SK-N-SH (cell line): ENCODE results near the gene LRRTM2. TPM values are rescaled to one million over a fixed set of nuclear protein-coding genes. Genes with fewer than 3 reads are reported as not detected.

Experiments
- CTCF ChIA-PET: fragments of 300-600, 350-600 bp; formaldehyde crosslinking; extraction: SDS; loops from one replicate; lab custom pipeline; 2021; lab: Yijun Ruan, JAX
- POLR2A ChIA-PET: fragments of 350-600 bp; sonication (Branson Sonifier 250); formaldehyde crosslinking; extraction: SDS; loops from one replicate; lab custom pipeline; 2020; ENCODE audit warnings: antibody characterized with exemption, inconsistent platforms; lab: Yijun Ruan, JAX
- DNase-seq: peaks from one replicate; pipeline ENCODE4 v3.0.0; 2012
- H2AFZ ChIP-seq: fragments of 200-600 bp; sonication (generic); 2 replicates; pipeline ENCODE4 v1.8.1; 2016; ENCODE audit warnings: antibody characterized with exemption, mild to moderate bottlenecking, low read depth
- H3F3A ChIP-seq: fragments of 200-600 bp; sonication (generic); replicated peaks from 2 replicates; pipeline ENCODE3; 2016; ENCODE audit warnings: antibody characterized with exemption, mild to moderate bottlenecking; ENCODE audit not compliant: insufficient read depth
- H3K27ac ChIP-seq, 2 experiments: fragments of 200-500 bp in 1 of 2; fragments of 200-600 bp in 1 of 2; sonication (Bioruptor generic) in 1 of 2; sonication (generic), shearing (Covaris generic) in 1 of 2; 2 replicates each; pipeline versions ENCODE4 v1.5.1 to v1.6.1; 2014 to 2016; ENCODE audit warnings: low read depth in 2 of 2, inconsistent platforms in 1 of 2, low read length in 1 of 2, mild to moderate bottlenecking in 1 of 2, mixed read lengths in 1 of 2
- H3K27me3 ChIP-seq: fragments of 200-600 bp; sonication (generic), shearing (Covaris generic); 2 replicates; pipeline ENCODE4 v1.6.1; 2016; ENCODE audit warnings: mixed run types; ENCODE audit not compliant: insufficient read depth
- H3K36me3 ChIP-seq, 2 experiments: fragments of 200-500 bp in 1 of 2; fragments of 200-600 bp in 1 of 2; sonication (Bioruptor generic) in 1 of 2; sonication (generic) in 1 of 2; replicated peaks in 1 of 2; 2 replicates each; pipeline versions ENCODE3 to v1.5.1; 2014 to 2016; ENCODE audit warnings: low read length in 1 of 2, mild to moderate bottlenecking in 1 of 2; ENCODE audit not compliant: insufficient read depth in 2 of 2, control insufficient read depth in 1 of 2
- H3K4me1 ChIP-seq, 2 experiments: fragments of 200-500 bp in 1 of 2; fragments of 200-600 bp in 1 of 2; sonication (Bioruptor generic) in 1 of 2; sonication (generic), shearing (Covaris generic) in 1 of 2; 2 replicates each; pipeline versions ENCODE4 v1.5.1 to v1.6.1; 2014 to 2016; ENCODE audit warnings: low read depth in 1 of 2, low read length in 1 of 2, mixed run types in 1 of 2; ENCODE audit not compliant: insufficient read depth in 2 of 2, control insufficient read depth in 1 of 2
- H3K4me2 ChIP-seq: fragments of 200-600 bp; sonication (generic), shearing (Covaris generic); 2 replicates; pipeline ENCODE4 v1.6.1; 2017; ENCODE audit warnings: mixed run types
- H3K4me3 ChIP-seq, 2 experiments: fragments of 200-500 bp in 1 of 2; fragments of 200-600 bp in 1 of 2; sonication (Bioruptor generic) in 1 of 2; sonication (generic), shearing (Covaris generic) in 1 of 2; 2 replicates each; pipeline versions ENCODE4 v1.5.1 to v1.8.1; 2014 to 2016; ENCODE audit warnings: low read depth in 2 of 2, inconsistent platforms in 1 of 2, low read length in 1 of 2, mild to moderate bottlenecking in 1 of 2, mixed read lengths in 1 of 2, moderate library complexity in 1 of 2
- H3K79me2 ChIP-seq: fragments of 200-600 bp; sonication (generic); 2 replicates; pipeline ENCODE4 v1.8.1; 2017; ENCODE audit warnings: mild to moderate bottlenecking; ENCODE audit not compliant: insufficient read depth
- H3K9ac ChIP-seq: fragments of 200-600 bp; sonication (generic); 2 replicates; pipeline ENCODE4 v1.6.1; 2017; ENCODE audit warnings: mixed run types
- H3K9me2 ChIP-seq: fragments of 200-600 bp; sonication (generic); 2 replicates; pipeline ENCODE4 v1.6.1; 2017; ENCODE audit warnings: mixed run types
- H3K9me3 ChIP-seq: fragments of 200-600 bp; sonication (generic); 2 replicates; pipeline ENCODE4 v1.6.1; 2017; ENCODE audit warnings: mixed run types, mild to moderate bottlenecking, moderate library complexity
- H4K20me1 ChIP-seq: fragments of 200-600 bp; sonication (generic); 2 replicates; pipeline ENCODE4 v1.6.1; 2017; ENCODE audit warnings: mild to moderate bottlenecking, mixed run types; ENCODE audit not compliant: insufficient read depth
- EP300 ChIP-seq, 2 experiments: IDR thresholded peaks; 2 replicates each; pipeline versions ENCODE4 v1.4.0 to v1.6.1; 2012; ENCODE audit warnings: borderline replicate concordance in 1 of 2, low read depth in 1 of 2, low read length in 1 of 2
- EZH2phosphoT487 ChIP-seq: fragments of 200-600 bp; sonication (generic); IDR thresholded peaks from 2 replicates; pipeline ENCODE4 v1.6.1; 2017; ENCODE audit warnings: low read depth, mixed run types, mild to moderate bottlenecking, antibody characterized with exemption, moderate library complexity, borderline replicate concordance
- FOSL2 ChIP-seq: IDR thresholded peaks from 2 replicates; pipeline ENCODE4 v1.4.0; 2012; ENCODE audit warnings: low read depth, mild to moderate bottlenecking, moderate library complexity, borderline replicate concordance
- FOXJ3 ChIP-seq: sonication (generic); formaldehyde crosslinking; IDR thresholded peaks from 2 replicates; pipeline ENCODE4 v1.5.1; 2020; ENCODE audit warnings: mild to moderate bottlenecking, missing genetic modification reagents
- GABPA ChIP-seq: IDR thresholded peaks from 2 replicates; pipeline ENCODE4 v1.4.0; 2012; ENCODE audit warnings: low read depth, mild to moderate bottlenecking
- GATA2 ChIP-seq: sonication (generic); formaldehyde crosslinking; IDR thresholded peaks from 2 replicates; pipeline ENCODE4 v1.5.0; 2020; ENCODE audit warnings: mild to moderate bottlenecking, missing genetic modification reagents
- JUND ChIP-seq: IDR thresholded peaks from 2 replicates; pipeline ENCODE4 v1.4.0; 2012
- PBX3 ChIP-seq: IDR thresholded peaks from 2 replicates; pipeline ENCODE4; 2012
- POLR2AphosphoS5 ChIP-seq: IDR thresholded peaks from 2 replicates; pipeline ENCODE4 v1.6.1; 2012; ENCODE audit warnings: low read depth, low read length
- RAD21 ChIP-seq: IDR thresholded peaks from 2 replicates; pipeline ENCODE4 v1.6.1; 2012; ENCODE audit warnings: mild to moderate bottlenecking, low read length
- RCOR1 ChIP-seq: fragments of 150-350 bp; IDR thresholded peaks from 2 replicates; pipeline ENCODE4 v1.6.1; 2017; ENCODE audit warnings: antibody characterized with exemption, low read length
- RXRA ChIP-seq: IDR thresholded peaks from 2 replicates; pipeline ENCODE4 v1.4.0; 2012; ENCODE audit warnings: low read depth, mild to moderate bottlenecking, borderline replicate concordance
- SIN3A ChIP-seq: IDR thresholded peaks from 2 replicates; pipeline ENCODE4 v1.6.1; 2012; ENCODE audit warnings: low read depth, mild to moderate bottlenecking, low read length, moderate library complexity, borderline replicate concordance
- TAF1 ChIP-seq: IDR thresholded peaks from 2 replicates; pipeline ENCODE4 v1.6.1; 2012; ENCODE audit warnings: low read depth, mild to moderate bottlenecking, low read length, moderate library complexity, borderline replicate concordance
- TCF12 ChIP-seq: IDR thresholded peaks from 2 replicates; pipeline ENCODE4 v1.4.0; 2012
- USF2 ChIP-seq: fragments of 150-350 bp; IDR thresholded peaks from 2 replicates; pipeline ENCODE4 v1.6.1; 2017; ENCODE audit warnings: antibody characterized with exemption, low read length, low read depth, borderline replicate concordance
- YY1 ChIP-seq: IDR thresholded peaks from 2 replicates; pipeline ENCODE4 v1.4.0; 2012; ENCODE audit warnings: low read depth, mild to moderate bottlenecking
- WGBS: methylation state at CpG from one replicate; pipeline ENCODE4 v1.1.6; 2017; ENCODE audit warnings: low lambda C conversion rate; 5-methylcytosine and 5-hydroxymethylcytosine counted together
- polyA plus RNA-seq, 3 experiments: library from polyadenylated mRNA; depleted of rRNA; stranded (reverse); fragments of >200 nt; gene quantifications; 2 replicates each; pipeline ENCODE4 v1.2.3, GENCODE V29; 2012
- TF ChIP-seq, protein P1 (sequence below): fragments of 200-600 bp; sonication (generic); IDR thresholded peaks from 2 replicates; pipeline ENCODE4 v1.6.1; 2017; ENCODE audit warnings: antibody characterized with exemption, mild to moderate bottlenecking, moderate library complexity
- TF ChIP-seq, protein P2 (sequence below): fragments of 150-350 bp; IDR thresholded peaks from 2 replicates; pipeline ENCODE4 v1.6.1; 2016; ENCODE audit warnings: mild to moderate bottlenecking, low read depth, low read length
- TF ChIP-seq, protein P3 (sequence below): IDR thresholded peaks from 2 replicates; pipeline ENCODE4 v1.4.0; 2012; ENCODE audit warnings: low read depth

The LRRTM2 gene
- polyA plus RNA-seq, 1 of the 3 experiments (the other 2 are of a cell fraction) = 0.38 TPM

DNA sequence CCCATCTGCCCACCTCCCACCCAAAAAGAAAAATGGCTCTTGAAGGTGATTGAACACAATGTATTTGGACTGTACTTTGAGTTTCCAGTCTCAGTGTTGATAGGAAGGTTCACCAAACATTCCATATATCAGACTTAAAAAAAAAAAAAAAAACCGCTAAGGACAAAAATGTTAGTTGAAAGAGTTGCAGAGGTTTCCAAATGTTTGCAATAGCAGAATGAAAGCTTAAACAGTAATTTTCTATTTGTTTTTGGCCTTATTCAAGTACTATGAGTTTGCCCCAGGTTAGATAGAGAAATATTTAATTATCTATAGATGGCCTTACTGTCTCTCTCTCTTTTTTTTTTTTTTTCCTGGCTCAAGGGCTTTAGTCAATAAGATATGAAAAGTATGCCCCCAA, 6.1 kb downstream of the LRRTM2 start (continued):
- TF ChIP-seq, protein P1, sequence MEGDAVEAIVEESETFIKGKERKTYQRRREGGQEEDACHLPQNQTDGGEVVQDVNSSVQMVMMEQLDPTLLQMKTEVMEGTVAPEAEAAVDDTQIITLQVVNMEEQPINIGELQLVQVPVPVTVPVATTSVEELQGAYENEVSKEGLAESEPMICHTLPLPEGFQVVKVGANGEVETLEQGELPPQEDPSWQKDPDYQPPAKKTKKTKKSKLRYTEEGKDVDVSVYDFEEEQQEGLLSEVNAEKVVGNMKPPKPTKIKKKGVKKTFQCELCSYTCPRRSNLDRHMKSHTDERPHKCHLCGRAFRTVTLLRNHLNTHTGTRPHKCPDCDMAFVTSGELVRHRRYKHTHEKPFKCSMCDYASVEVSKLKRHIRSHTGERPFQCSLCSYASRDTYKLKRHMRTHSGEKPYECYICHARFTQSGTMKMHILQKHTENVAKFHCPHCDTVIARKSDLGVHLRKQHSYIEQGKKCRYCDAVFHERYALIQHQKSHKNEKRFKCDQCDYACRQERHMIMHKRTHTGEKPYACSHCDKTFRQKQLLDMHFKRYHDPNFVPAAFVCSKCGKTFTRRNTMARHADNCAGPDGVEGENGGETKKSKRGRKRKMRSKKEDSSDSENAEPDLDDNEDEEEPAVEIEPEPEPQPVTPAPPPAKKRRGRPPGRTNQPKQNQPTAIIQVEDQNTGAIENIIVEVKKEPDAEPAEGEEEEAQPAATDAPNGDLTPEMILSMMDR = no peak
- TF ChIP-seq JUND = no peak
- TF ChIP-seq, protein P2, sequence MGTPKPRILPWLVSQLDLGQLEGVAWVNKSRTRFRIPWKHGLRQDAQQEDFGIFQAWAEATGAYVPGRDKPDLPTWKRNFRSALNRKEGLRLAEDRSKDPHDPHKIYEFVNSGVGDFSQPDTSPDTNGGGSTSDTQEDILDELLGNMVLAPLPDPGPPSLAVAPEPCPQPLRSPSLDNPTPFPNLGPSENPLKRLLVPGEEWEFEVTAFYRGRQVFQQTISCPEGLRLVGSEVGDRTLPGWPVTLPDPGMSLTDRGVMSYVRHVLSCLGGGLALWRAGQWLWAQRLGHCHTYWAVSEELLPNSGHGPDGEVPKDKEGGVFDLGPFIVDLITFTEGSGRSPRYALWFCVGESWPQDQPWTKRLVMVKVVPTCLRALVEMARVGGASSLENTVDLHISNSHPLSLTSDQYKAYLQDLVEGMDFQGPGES = no peak
- TF ChIP-seq, protein P3, sequence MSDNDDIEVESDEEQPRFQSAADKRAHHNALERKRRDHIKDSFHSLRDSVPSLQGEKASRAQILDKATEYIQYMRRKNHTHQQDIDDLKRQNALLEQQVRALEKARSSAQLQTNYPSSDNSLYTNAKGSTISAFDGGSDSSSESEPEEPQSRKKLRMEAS = no peak
- no peak for TF ChIP-seq GABPA
- no peak for TF ChIP-seq FOSL2
- no peak for TF ChIP-seq TAF1

DNA sequence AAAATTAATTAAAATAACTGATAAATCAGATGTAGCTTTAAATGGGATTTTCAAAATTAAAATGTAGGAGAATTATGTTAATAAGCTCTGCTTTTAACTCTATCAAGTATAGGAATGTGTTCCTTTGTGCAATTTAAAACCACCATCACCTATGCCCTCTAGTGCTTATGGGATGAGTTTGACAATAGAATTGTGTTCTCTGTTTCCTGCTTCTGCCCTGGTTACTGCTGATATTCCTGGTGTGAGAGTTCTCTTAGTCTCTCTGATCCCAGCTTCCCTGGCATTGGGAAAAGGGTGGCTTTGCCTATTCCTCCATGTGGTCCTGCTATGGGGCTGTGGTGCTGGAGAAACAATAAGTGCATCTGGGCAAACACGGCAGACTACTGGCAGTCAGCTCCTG, 8.1 kb downstream of the LRRTM2 start:
- Histone ChIP-seq H3K4me2 (no peak overlapping the region), H4K20me1 (peaks cover 59% of the 10 kb centered on the region), H3K9me2 (no peaks in the 10 kb centered on the region), H3K79me2 (peaks cover 96% of the 10 kb centered on the region), H3K36me3 (peaks cover 0 to 23% of the 10 kb centered on the region in 2 experiments), H3K27ac (no peak overlapping the region), H3K4me3 (no peak overlapping the region), H3F3A (peaks cover 14% of the 10 kb centered on the region), H3K9ac (no peak overlapping the region), H2AFZ (no peak overlapping the region), H3K27me3 (no peaks in the 10 kb centered on the region), H3K4me1 (peaks cover 18 to 21% of the 10 kb centered on the region in 2 experiments), H3K9me3 (peaks cover 7% of the 10 kb centered on the region; the same call in 1 of the 2 replicates)
- ChIA-PET POLR2A (no interaction called here), CTCF (no interaction called here)
- WGBS = 100% methylated on average over 1 of the region's 1 CpG
- TF ChIP-seq EP300 (IDR thresholded peaks at IDR 0.05; ENCODE audit: borderline replicate concordance in 1 of 2, low read depth in 1 of 2, low read length in 1 of 2) = no peak
- no peak for TF ChIP-seq GATA2 (CRISPR knock-in tag)
- TF ChIP-seq GABPA = no peak
- TF ChIP-seq SIN3A = no peak
- no peak for TF ChIP-seq EZH2phosphoT487
- TF ChIP-seq TCF12 = no peak
- no peak for TF ChIP-seq POLR2AphosphoS5
- no peak for DNase-seq

- ChIA-PET POLR2A (no interaction called here), CTCF (interaction anchor here (1.1 kb wide), 2 partner anchors 29 to 274 kb away, joined by 3 read pairs; no protein-coding TSS in a partner anchor)
- H3K9ac ChIP-seq = no peak overlapping the region
- H3K9me2 ChIP-seq = no peaks in the 10 kb centered on the region
- H3K27ac ChIP-seq = no peak overlapping the region
- H3K79me2 ChIP-seq = peaks cover 99% of the 10 kb centered on the region
- H3K36me3 ChIP-seq = peaks cover 0 to 15% of the 10 kb centered on the region in 2 experiments
- 87% methylated on average over 9 of the region's 9 CpGs for WGBS
- H4K20me1 ChIP-seq = peaks cover 84% of the 10 kb centered on the region
- peaks cover 6 to 27% of the 10 kb centered on the region in 2 experiments; a peak in 3 of 4 replicates for H3K4me1 ChIP-seq
- H3K4me3 ChIP-seq = no peak overlapping the region
- no peaks in the 10 kb centered on the region for H3K9me3 ChIP-seq
- peaks cover 14% of the 10 kb centered on the region for H3F3A ChIP-seq
- no peak for DNase-seq
- H2AFZ ChIP-seq = no peak overlapping the region
- H3K4me2 ChIP-seq = no peak overlapping the region
- no peaks in the 10 kb centered on the region for H3K27me3 ChIP-seq
- no peak for TF ChIP-seq USF2
- TF ChIP-seq POLR2AphosphoS5 = no peak
- TF ChIP-seq RAD21 = no peak
- no peak for TF ChIP-seq RXRA
- TF ChIP-seq RCOR1 = no peak
- TF ChIP-seq GABPA = no peak
- TF ChIP-seq, protein P3 = no peak
- no peak for TF ChIP-seq PBX3
- TF ChIP-seq FOXJ3 (CRISPR knock-in tag) = no peak
- TF ChIP-seq YY1 = no peak
Measured at GRCh38 chr5:138853132-138853531, 22.0 kb downstream of the LRRTM2 start.
